H9 (cell line): ENCODE measurements around the gene ZMYND11. TPM values are rescaled to one million over a fixed set of nuclear protein-coding genes. Genes with fewer than 3 reads are reported as not detected.
"Not testable (repeated sequence)": the region's sequence is repeated elsewhere in the genome, so short reads cannot be mapped to it uniquely, and the experiment has no call there.

Source experiments
- DNase-seq: peaks from one replicate; pipeline ENCODE4 v3.0.0-alpha.2; 2017
- H2AFZ ChIP-seq: one replicate; pipeline ENCODE4 v1.6.1; 2013; ENCODE audit warnings: mild to moderate bottlenecking, low read length, control low read depth, moderate library complexity
- H2AK5ac ChIP-seq: 2 replicates; pipeline ENCODE4 v1.6.1; 2013; ENCODE audit warnings: low read length, control low read depth, mixed read lengths; ENCODE audit not compliant: insufficient read length
- H2BK120ac ChIP-seq: one replicate; pipeline ENCODE4 v1.6.1; 2013; ENCODE audit warnings: low read depth, mild to moderate bottlenecking, low read length, control low read depth, inconsistent platforms; ENCODE audit not compliant: poor library complexity, severe bottlenecking
- H2BK12ac ChIP-seq: 2 replicates; pipeline ENCODE4 v1.6.1; 2013; ENCODE audit warnings: low read length, control low read depth, mixed read lengths, low read depth; ENCODE audit not compliant: insufficient read length
- H2BK15ac ChIP-seq: 2 replicates; pipeline ENCODE4 v1.6.1; 2013; ENCODE audit warnings: low read depth, low read length, control low read depth
- H2BK20ac ChIP-seq: one replicate; pipeline ENCODE4 v1.6.1; 2013; ENCODE audit warnings: low read depth, mild to moderate bottlenecking, low read length, control low read depth, inconsistent platforms; ENCODE audit not compliant: poor library complexity, severe bottlenecking
- H2BK5ac ChIP-seq: 2 replicates; pipeline ENCODE4 v1.6.1; 2013; ENCODE audit warnings: low read length, control low read depth, mixed read lengths; ENCODE audit not compliant: insufficient read length
- H3K14ac ChIP-seq: 2 replicates; pipeline ENCODE4 v1.6.1; 2013; ENCODE audit warnings: low read length, control low read depth; ENCODE audit not compliant: insufficient read depth
- H3K18ac ChIP-seq: 2 replicates; pipeline ENCODE4 v1.6.1; 2013; ENCODE audit warnings: low read depth, mild to moderate bottlenecking, mixed read lengths, low read length, control low read depth; ENCODE audit not compliant: insufficient read length
- H3K23ac ChIP-seq: 2 replicates; pipeline ENCODE4 v1.6.1; 2013; ENCODE audit warnings: low read length, control low read depth, mixed read lengths, low read depth; ENCODE audit not compliant: insufficient read length
- H3K23me2 ChIP-seq: 2 replicates; pipeline ENCODE4 v1.6.1; 2013; ENCODE audit warnings: low read depth, mild to moderate bottlenecking, mixed read lengths, low read length, control low read depth; ENCODE audit not compliant: insufficient read length, poor library complexity, severe bottlenecking
- H3K27ac ChIP-seq: 2 replicates; pipeline ENCODE4 v1.5.1; 2013; ENCODE audit warnings: low read length, control low read depth, mixed read lengths, low read depth; ENCODE audit not compliant: insufficient read length
- H3K27me3 ChIP-seq: 2 replicates; pipeline ENCODE4 v1.6.1; 2013; ENCODE audit warnings: low read length, control low read depth, inconsistent platforms; ENCODE audit not compliant: insufficient read depth
- H3K4ac ChIP-seq: 2 replicates; pipeline ENCODE4 v1.6.1; 2013; ENCODE audit warnings: low read depth, mild to moderate bottlenecking, control low read depth, inconsistent platforms, low read length, moderate library complexity
- H3K4me1 ChIP-seq: 2 replicates; pipeline ENCODE4 v1.6.1; 2013; ENCODE audit warnings: low read length, control low read depth, inconsistent platforms; ENCODE audit not compliant: insufficient read depth
- H3K4me2 ChIP-seq: 2 replicates; pipeline ENCODE4 v1.6.1; 2013; ENCODE audit warnings: low read length, control low read depth, mixed read lengths; ENCODE audit not compliant: insufficient read length, insufficient read depth
- H3K56ac ChIP-seq: 2 replicates; pipeline ENCODE4 v1.6.1; 2013; ENCODE audit warnings: low read depth, mild to moderate bottlenecking, mixed read lengths, low read length, control low read depth; ENCODE audit not compliant: insufficient read length
- H3K79me1 ChIP-seq: 2 replicates; pipeline ENCODE4 v1.6.1; 2013; ENCODE audit warnings: low read depth, mild to moderate bottlenecking, moderate library complexity, low read length, control low read depth, inconsistent platforms; ENCODE audit not compliant: insufficient read depth, poor library complexity, severe bottlenecking
- H3K79me2 ChIP-seq: 2 replicates; pipeline ENCODE4 v1.6.1; 2013; ENCODE audit warnings: low read length, control low read depth, inconsistent platforms; ENCODE audit not compliant: insufficient read depth
- H3K9ac ChIP-seq: 2 replicates; pipeline ENCODE4 v1.6.1; 2013; ENCODE audit warnings: low read length, control low read depth, mixed read lengths; ENCODE audit not compliant: insufficient read length; ENCODE audit errors: extremely low read depth
- H3K9me3 ChIP-seq: one replicate; pipeline ENCODE4 v1.6.1; 2013; ENCODE audit warnings: low read depth, low read length, inconsistent platforms; ENCODE audit not compliant: control insufficient read depth
- H3T11ph ChIP-seq: one replicate; pipeline ENCODE4 v1.6.1; 2013; ENCODE audit warnings: mild to moderate bottlenecking, low read length, control low read depth, inconsistent platforms
- H4K20me1 ChIP-seq: one replicate; pipeline ENCODE4 v1.6.1; 2013; ENCODE audit not compliant: control insufficient read depth, insufficient read length, insufficient read depth
- H4K5ac ChIP-seq: 2 replicates; pipeline ENCODE4 v1.6.1; 2013; ENCODE audit warnings: low read depth, mild to moderate bottlenecking, mixed read lengths, low read length, control low read depth; ENCODE audit not compliant: insufficient read length
- H4K8ac ChIP-seq: replicated peaks from 2 replicates; pipeline ENCODE4 v1.6.1; 2013; ENCODE audit warnings: low read length, control low read depth, mixed read lengths, low read depth; ENCODE audit not compliant: insufficient read length
- H4K91ac ChIP-seq: 2 replicates; pipeline ENCODE4 v1.6.1; 2013; ENCODE audit warnings: low read depth, mild to moderate bottlenecking, moderate library complexity, mixed read lengths, low read length, control low read depth; ENCODE audit not compliant: insufficient read length
- H3K27ac Mint-ChIP-seq, 3 experiments: 2 replicates in 2 of 3; 3 replicates in 1 of 3; pipeline ENCODE4 v1.8.0; 2020 to 2021; ENCODE audit warnings: mixed read lengths in 3 of 3, mild to moderate bottlenecking in 1 of 3, moderate library complexity in 1 of 3
- H3K27me3 Mint-ChIP-seq: 2 replicates; pipeline ENCODE4 v1.8.0; 2021; ENCODE audit warnings: low read depth, mild to moderate bottlenecking, moderate library complexity, mixed read lengths
- H3K36me3 Mint-ChIP-seq, 3 experiments: 2 replicates in 2 of 3; 3 replicates in 1 of 3; pipeline ENCODE4 v1.8.0; 2020 to 2021; ENCODE audit warnings: low read depth in 3 of 3, mixed read lengths in 3 of 3; ENCODE audit not compliant: insufficient read depth in 1 of 3
- H3K4me1 Mint-ChIP-seq, 2 experiments: 2 replicates each; pipeline ENCODE4 v1.8.0; 2020; ENCODE audit warnings: mixed read lengths in 2 of 2
- H3K4me3 Mint-ChIP-seq, 2 experiments: 2 replicates in 1 of 2; 3 replicates in 1 of 2; pipeline ENCODE4 v1.8.0; 2020 to 2021; ENCODE audit warnings: mild to moderate bottlenecking in 2 of 2, mixed read lengths in 2 of 2, moderate library complexity in 1 of 2
- H3K9me3 Mint-ChIP-seq, 2 experiments: 2 replicates in 1 of 2; 3 replicates in 1 of 2; pipeline ENCODE4 v1.8.0; 2020; ENCODE audit warnings: mild to moderate bottlenecking in 2 of 2, mixed read lengths in 2 of 2, moderate library complexity in 1 of 2
- CTCF ChIP-seq: fragments of 200-600 bp; sonication (generic); conservative IDR thresholded peaks from 3 replicates; pipeline ENCODE4 v1.8.0; 2021; ENCODE audit warnings: antibody characterized with exemption, mild to moderate bottlenecking
- WGBS: extraction: QIAGEN DNeasy Blood & Tissue Kit; methylation state at CpG from one replicate; pipeline ENCODE4 v1.1.7; 2013; ENCODE audit warnings: missing lambda C conversion rate, low lambda C conversion rate, mixed read lengths; ENCODE audit not compliant: insufficient read length; ENCODE audit errors: extremely low coverage; 5-methylcytosine and 5-hydroxymethylcytosine counted together
- total RNA-seq: library from RNA; stranded (reverse); gene quantifications from 2 replicates; pipeline ENCODE4 v1.2.1, GENCODE V29; 2021

The ZMYND11 gene
- total RNA-seq, 1 experiment from 2014 or later = 33.7 TPM

DNA sequence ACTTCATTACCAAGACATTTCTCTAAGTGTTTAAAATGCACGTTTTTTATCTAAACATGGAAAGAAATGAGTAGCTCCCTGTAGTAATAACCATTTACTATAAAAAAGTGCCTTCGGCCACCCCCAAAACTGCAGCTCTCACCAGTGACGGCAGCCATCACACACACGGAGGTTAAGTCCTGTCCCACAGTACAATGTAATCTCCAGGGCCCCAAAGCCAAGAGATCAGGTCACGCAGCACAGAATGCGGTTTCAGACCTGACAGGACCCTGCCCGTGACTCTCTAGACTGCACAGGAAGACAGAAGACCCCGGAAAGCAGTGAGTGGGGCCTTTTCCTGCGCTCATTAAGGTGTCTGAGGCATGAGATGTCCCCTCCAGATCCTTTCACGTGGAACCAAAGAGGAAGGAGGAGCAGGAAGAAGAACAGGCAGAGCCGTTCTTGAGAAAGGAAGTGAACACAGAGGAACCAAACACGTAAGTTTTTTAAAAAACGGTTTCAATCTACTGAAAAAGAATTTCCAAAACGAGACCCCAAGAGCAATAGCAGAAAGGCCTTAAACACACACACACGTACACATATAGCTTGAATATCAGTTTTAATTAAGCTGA lies 125.7 kb downstream of the ZMYND11 start:
- H3K27ac Mint-ChIP-seq = peak overlapping the region in 1 of 3 experiments; percentile 14; a peak in 3 of 7 replicates
- WGBS = no CpG with 5 or more reads among the region's 15 CpGs
- Histone ChIP-seq H3K4ac (no peak overlapping the region), H3K23me2 (no peaks in the 10 kb centered on the region), H4K91ac (no peak overlapping the region), H2BK120ac (no peak overlapping the region), H2BK20ac (no peak overlapping the region), H2BK12ac (no peak overlapping the region), H4K20me1 (no peaks in the 10 kb centered on the region), H3T11ph (no peak overlapping the region), H3K79me2 (no peaks in the 10 kb centered on the region), H3K27me3 (no peaks in the 10 kb centered on the region), H4K8ac (no peak overlapping the region), H2BK15ac (no peak overlapping the region), H3K4me2 (no peak overlapping the region), H3K56ac (no peak overlapping the region), H3K14ac (no peak overlapping the region), H3K27ac (no peak overlapping the region), H3K9ac (no peak overlapping the region), H3K79me1 (no peaks in the 10 kb centered on the region), H3K4me1 (no peaks in the 10 kb centered on the region), H3K23ac (no peak overlapping the region), H3K18ac (no peak overlapping the region), H4K5ac (no peak overlapping the region), H2AK5ac (no peak overlapping the region), H2AFZ (no peak overlapping the region), H2BK5ac (no peak overlapping the region), H3K9me3 (no peaks in the 10 kb centered on the region)
- no peaks in the 10 kb centered on the region for H3K9me3 Mint-ChIP-seq
- no peak for DNase-seq
- TF ChIP-seq CTCF = no peak
- no peaks in the 10 kb centered on the region for H3K36me3 Mint-ChIP-seq
- no peak overlapping the region for H3K4me3 Mint-ChIP-seq
- peaks cover 0 to 3% of the 10 kb centered on the region in 2 experiments; a peak in 1 of 4 replicates for H3K4me1 Mint-ChIP-seq
- H3K27me3 Mint-ChIP-seq = no peaks in the 10 kb centered on the region

DNA sequence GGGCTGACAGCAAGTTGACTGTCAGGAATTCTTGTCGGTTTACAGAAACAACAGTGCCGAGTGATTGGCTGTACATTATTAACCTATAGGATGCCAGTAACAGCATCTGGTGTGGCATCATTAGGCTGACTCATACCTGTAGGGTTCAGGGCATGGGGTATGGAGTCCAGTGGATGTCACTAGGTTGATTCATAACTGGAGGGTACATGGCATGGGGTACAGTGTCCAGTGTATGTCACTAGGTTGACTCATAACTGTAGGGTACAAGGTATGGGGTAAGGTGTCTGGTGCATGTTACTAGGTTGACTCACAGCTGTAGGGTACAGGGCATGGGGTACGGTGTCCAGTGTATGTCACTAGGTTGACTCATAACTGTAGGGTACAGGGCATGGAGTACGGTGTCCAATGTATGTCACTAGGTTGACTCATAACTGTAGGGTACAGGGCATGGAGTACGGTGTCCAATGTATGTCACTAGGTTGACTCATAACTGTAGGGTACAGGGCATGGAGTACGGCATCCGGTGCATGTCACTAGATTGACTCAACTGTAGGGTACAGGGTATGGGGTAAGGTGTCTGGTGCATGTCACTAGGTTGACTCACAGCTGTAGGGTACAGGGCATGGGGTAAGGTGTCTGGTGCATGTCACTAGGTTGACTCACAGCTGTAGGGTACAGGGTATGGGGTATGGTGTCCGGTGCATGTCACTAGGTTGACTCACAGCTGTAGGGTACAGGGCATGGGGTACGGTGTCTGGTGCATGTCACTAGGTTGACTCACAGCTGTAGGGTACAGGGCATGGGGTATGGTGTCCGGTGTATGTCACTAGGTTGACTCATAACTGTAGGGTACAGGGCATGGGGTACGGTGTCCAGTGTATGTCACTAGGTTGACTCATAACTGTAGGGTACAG lies 129.2 kb downstream of the ZMYND11 start:
- no CpG with 5 or more reads among the region's 11 CpGs for WGBS
- not testable (repeated sequence) for H3K27me3 Mint-ChIP-seq, H2AFZ ChIP-seq, H4K5ac ChIP-seq, H3K27ac ChIP-seq, H2BK5ac ChIP-seq, H3K79me1 ChIP-seq, H4K91ac ChIP-seq, H4K8ac ChIP-seq, H3T11ph ChIP-seq, H3K18ac ChIP-seq, H3K27ac Mint-ChIP-seq, H3K4ac ChIP-seq, H3K56ac ChIP-seq, H2BK12ac ChIP-seq, H4K20me1 ChIP-seq, DNase-seq, H2AK5ac ChIP-seq, H3K79me2 ChIP-seq, H2BK15ac ChIP-seq, H3K9ac ChIP-seq, H3K4me1 ChIP-seq, H2BK20ac ChIP-seq, H3K9me3 Mint-ChIP-seq, H3K36me3 Mint-ChIP-seq, H3K23ac ChIP-seq, H3K9me3 ChIP-seq, H3K4me2 ChIP-seq, H3K14ac ChIP-seq, H3K23me2 ChIP-seq, H3K27me3 ChIP-seq, H2BK120ac ChIP-seq, H3K4me3 Mint-ChIP-seq
- H3K4me1 Mint-ChIP-seq = peaks cover 13 to 14% of the 10 kb centered on the region in 2 experiments
